T-helper 2 cell (primary cell): Measurements from ENCODE around the gene SMCO3.
"Not testable (repeated sequence)": the region's sequence is repeated elsewhere in the genome, so short reads cannot be mapped to it uniquely, and the experiment has no call there.

ENCODE experiments used
- DNase-seq, 5 experiments: peaks; one replicate each; pipeline versions ENCODE4 v3.0.0 to v3.0.0-alpha.2; 2012 to 2022

The SMCO3 gene

DNA sequence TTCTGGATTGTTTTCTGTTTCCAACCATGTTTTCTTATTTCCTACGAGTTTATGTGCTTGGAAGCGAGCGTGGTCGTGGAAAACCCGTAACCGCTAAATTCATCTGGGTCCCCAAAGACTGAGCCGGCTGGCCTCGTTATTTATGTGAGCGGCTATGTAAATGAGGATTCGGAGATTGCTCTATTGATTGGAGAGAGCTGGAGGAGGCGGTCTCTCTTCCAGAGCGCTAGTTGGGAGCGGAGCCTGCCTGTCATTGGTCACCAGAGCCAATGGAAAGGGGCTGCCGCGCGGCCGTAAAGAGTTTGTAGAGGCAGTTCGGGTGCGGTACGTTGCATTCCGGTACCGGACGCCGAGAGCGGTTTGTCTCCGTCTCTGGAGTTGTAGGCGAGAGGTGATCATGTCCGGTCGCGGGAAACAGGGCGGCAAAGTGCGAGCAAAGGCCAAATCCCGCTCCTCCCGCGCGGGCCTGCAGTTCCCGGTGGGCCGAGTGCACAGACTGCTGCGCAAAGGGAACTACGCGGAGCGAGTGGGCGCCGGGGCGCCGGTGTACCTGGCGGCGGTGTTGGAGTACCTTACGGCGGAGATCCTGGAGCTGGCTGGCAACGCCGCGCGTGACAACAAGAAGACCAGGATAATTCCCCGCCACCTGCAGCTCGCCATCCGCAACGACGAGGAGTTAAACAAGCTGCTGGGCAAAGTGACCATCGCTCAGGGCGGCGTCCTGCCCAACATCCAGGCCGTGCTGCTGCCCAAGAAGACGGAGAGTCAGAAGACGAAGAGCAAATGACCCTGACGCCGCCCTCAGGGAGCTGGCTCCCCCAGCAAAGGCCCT, 39.7 kb downstream of the SMCO3 start:
- DNase-seq: peak; percentile 72 to 98 (median 88)

DNA sequence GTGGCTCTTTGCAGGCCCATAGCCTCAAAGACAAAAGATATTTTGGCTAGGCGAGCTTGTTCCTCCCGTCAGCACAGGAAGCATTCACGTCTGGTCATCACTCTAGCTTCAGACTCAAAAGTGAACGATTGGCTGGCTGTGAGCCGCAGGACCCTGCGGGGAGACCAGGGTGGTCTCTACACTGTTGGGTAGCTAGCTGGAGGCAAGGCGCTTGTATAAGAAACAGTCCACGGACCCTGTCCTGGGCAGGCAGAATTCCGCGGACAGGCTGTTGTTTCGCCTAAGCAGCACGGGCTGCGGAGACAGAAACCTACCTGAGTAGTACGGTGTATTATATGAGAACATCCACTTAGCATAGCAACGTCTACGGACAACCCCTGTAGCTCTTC, 40.3 kb downstream of the SMCO3 start:
- DNase-seq: peak in 2 of 5 experiments; percentile 8 to 57

DNA sequence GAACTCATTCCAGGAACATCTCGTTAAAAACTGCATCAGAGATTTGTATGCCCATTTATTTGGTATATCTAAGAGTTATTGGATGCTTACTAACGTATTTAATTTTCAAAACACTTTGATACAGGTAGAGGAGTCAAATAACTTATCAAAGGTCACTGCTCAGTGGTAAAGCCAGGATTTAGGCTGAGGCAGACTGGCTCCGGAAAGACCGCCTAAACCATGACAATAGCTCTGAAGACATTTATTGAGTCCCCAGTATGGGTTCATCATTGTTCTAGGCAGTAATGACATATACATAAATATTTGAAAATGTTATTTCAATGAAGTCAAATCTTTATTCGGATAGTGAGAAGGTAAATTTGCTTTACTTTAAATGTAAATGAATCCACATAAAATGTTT, 41.0 kb downstream of the SMCO3 start:
- DNase-seq: no peak

DNA sequence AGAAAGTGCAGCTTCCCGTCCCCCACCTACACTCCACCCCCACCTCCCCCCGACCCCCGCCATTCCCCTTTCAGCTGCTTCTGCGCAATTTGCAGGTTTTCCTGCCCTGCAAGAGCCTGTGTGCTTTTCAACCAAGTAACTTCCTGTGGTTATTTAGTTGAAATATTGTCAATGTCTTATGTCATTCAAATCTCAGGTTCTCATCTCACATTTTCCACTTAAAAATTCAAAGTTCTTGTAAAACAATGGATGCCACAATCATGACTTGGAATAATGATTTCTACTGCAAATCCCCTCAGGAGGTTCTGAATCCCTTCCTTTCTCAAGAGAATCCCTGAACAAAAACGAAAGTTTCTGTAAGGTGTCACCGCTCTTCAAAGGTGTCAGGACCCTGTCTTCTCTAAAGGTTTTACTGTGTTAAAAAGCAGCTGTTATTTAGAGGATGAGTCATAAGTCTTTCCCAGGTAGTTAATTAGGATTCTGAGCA, 42.3 kb downstream of the SMCO3 start:
- DNase-seq: peak in 3 of 5 experiments; percentile 42 to 82 (median 67)

DNA sequence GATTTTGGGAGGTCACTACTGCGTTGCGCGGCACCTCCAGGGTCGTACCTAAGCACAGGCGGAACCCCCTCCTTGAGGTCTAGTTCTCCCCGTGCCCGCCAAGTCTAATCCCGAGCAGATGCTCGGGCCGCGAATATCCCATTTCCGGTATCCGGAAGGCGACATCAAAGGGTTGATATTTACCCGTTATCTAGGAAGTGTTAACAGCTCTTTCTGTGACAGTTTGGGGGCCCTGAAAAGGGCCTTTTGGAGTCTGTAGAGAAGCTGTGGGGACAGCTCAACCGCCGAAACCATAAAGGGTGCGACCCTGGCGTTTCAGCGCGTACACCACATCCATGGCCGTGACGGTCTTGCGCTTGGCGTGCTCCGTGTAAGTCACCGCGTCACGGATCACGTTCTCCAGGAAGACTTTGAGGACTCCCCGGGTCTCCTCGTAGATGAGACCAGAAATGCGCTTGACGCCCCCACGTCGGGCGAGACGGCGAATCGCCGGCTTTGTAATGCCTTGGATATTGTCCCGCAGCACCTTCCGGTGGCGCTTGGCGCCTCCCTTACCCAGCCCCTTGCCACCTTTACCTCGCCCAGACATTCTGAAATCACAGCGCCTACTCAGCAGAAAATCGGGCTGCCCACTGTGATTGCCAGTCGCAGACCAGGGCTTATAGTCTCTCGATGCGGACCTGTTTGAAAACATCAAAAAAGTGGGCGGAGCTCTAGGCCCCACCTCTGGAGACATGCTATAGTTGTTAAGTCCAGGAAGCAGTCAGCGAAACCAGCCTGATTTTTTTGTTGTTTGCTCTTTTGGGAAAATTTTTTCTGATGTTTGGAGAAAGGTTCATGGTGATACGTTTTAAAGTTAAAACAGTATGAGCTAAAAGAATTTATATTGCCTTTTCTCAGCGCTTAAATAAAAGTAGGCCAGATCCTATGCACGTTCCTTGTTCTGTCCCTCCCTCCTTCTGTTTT, 43.2 kb downstream of the SMCO3 start:
- peak; percentile 71 to 97 (median 90) for DNase-seq

DNA sequence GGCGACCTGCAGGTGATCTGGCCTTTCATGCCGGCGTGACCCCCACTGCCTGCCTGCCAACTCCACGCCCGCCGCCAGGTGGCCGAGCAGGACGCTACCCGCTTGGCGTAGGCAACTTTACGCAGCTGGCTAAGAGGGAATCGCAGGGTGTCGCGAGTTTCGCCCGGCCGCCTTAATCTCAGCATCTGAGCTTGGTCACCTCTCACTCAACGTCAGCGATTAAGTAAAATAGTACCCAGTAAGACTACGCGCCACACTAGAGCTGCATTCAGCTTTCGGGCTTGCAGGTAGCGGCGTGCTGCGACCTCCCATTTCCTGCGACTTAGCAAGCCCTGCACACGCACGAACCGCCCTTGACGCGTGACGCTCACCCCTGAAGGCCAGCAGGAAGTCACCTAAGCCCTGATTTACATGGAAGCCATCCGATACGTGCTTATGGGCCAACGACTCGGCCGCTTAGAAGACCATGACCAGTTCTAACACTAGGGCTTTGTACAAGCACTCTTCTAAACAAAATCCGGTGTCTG, 44.0 kb downstream of the SMCO3 start:
- peak; percentile 73 to 97 (median 86) for DNase-seq

DNA sequence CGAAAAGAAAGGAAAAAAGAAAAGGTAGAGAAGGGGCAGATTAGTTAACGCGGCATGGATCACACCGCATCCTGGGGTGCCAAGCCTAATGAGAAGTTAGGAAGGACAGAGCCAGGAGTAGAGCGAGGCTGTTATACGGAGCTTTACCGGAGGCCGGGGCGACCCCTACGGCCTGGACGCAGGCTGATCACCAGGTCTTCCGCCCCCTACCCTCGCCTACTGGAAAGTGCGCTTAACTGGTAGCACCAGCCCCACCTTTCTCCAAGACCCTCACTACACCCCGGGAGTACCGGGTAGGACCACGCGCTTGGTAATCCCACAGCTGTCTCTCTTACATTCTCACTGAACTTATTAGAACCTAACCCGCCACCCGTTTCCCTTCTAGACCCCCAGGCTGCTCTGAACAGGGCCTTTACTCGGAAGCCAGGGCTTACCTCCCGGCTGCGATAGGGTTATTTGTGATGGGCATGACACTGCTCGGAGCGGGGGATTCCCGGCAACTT, 44.5 kb downstream of the SMCO3 start:
- DNase-seq: peak in 1 of 5 experiments; percentile 9

DNA sequence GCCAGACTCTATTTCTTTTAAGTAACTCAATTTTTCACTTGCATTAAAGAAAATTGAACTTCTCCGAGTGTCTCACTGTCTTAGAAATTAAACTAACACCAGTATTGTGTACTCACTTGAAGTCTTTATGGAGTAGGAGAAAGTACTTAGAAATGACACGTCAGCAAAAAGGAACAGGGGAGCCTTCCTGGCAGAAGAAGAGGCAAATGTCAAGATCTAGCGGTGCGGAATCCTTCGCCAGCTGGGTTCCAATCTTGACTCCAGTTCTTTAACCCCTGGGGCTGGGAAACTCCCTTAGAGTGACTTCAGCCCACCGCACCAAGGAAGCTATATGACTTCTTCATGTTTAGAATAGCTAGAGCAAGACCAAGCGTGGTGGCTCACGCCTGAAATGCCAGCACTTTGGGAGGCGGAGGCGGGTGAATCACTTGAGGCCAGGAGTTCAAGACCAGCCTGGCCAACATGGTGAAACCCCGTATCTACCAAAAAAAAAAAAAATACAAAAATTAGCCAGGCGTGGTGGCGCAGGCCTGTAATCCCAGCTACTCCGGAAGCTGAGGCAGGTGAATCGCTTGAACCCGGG, 45.1 kb downstream of the SMCO3 start:
- peak in 4 of 5 experiments; percentile 17 to 53 (median 26) for DNase-seq

DNA sequence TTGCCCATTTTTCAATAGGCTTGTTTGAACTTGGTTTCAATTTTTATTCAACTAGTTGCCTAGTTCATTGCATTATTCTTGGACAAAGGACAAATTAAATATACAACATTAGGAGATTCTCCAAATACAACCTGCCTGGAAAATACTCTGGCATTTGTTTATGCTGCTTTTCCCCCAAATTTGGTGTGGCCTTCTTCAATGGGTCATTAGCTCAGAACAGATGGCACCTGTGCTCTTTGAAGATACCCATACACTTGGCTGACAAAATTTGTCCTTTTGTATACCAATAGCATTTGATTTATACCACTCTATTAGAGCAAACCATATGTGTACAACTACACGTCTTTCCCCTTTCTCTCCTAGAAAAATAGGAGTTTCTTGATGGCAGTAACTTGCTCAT, 46.4 kb downstream of the SMCO3 start:
- DNase-seq: no peak

DNA sequence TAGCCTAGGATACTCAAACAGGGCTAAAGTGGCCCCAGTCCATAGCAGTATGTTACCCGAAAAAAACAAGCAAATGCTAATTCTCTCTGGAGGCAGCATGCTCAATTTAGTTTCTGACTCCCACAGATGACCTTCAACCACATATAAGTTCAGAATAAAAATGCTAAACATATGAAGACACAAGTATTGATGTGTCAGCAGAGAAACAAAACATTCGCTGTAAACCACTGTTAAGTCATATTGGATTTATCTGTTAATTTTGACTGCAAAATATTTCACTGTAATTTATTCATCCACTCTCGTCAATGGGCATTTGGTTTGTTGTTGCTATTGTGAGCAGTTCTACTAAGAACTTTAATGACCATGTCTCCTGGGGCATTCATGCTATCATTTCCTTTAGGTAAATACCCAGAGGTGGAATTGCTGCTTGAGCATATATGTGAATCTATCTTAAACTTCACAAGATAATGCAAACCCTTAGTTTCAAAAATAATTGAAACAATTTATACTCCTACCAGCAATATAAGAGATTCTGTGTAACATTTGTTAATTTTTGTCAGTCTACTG, 47.2 kb downstream of the SMCO3 start:
- no peak for DNase-seq

DNA sequence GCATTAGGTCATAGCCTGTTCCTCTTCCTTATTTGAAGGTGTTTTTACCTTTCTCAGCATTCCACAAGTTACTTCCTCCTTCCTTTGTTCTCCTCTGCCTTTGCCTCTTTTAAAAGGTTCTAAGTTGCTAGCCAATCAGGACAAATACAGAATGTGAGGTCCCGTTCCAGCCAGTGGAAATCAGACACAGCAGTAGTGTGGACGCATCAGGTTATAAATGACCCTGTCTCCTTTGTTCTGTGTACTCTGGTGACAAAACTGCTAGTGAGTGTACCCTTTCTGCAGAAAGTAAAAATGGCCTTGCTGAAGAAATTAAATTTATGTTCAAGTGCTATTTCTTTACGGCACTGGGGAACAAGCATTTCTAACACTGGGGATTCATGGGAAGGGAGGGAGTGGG, 48.0 kb downstream of the SMCO3 start:
- not testable (repeated sequence) for DNase-seq

DNA sequence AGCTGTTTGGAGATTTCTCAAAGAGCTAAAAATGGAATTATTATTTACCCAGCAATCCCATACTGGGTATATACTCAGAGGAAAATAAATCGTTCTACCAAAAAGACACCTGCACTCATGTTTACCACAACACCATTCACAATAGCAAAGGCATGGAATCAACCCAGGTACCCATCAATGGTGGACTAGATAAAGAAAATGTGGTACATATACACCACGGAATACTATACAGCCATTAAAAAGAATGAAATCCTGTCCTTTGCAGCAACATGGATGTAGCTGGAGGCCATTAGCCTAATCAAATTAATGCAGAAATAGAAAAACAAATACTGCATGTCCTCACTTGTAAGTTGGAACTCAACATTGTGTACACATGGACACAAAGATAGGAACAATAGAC, 48.6 kb downstream of the SMCO3 start:
- no peak for DNase-seq

DNA sequence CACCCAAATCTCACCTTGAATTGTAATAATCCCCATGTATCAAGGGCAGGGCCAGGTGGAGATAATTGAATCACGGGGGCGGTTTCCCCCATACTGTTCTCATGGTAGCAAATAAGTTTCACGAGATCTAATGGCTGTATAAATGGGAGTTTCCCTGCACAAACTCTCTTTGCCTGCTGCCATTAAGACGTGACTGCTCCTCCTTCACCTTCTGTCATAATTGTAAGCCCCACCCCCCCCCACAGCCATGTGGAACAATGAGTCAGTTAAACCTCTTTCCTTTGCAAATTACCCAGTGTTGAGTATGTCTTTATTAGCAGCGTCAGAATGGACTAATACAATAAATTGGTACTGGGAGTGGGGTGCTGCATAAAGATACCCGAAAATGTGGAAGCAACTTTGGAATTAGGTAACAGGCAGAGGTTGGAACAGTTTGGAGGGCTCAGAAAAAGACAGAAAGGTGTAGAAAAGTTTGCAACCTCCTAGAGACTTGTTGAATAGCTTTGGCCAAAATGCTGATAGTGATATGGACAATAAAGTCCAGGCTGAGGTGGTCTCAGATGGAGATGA, 54.2 kb downstream of the SMCO3 start:
- not testable (repeated sequence) for DNase-seq

DNA sequence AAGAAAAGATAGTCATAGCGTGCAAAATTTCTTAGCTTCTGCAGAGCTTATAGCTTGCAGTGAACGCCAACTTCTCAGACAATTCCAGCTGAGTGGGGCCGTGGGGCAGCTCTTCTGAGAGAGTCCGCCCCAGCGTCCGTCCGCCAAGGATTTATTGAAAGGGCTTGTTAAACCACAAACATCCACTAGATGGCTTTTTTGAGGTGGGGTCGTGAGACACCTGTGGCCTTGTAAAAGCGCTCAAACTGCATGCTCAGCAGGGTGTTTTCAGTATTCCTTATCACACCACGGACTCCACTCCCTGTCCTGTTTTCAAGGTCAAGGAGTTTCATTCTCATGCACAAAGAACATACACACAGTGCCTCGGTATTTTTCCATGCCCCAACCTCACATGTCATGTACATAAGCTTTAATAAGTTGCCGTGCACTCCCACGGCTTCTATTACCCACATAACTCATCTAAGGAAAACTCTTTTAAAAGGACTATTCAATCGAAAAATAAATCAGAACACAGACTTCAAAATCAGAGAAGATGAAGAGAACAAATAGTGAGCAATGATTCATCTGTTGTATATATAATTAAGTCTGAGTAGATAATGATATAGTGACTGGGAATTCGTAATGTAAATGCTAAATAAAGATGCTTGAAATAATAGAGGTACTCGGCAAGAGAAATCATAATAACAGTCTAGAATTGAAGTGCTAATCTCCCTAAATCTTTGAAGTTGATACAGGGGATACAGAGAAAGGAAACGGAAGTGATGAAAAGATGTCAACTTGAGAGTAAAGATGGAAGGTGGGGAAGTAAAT, 57.4 kb downstream of the SMCO3 start:
- no peak for DNase-seq
